ENCODE results near the gene ANKRD35.
"Not testable (repeated sequence)": the region's sequence is repeated elsewhere in the genome, so short reads cannot be mapped to it uniquely, and the experiment has no call there.

ANKRD35 gene

DNA sequence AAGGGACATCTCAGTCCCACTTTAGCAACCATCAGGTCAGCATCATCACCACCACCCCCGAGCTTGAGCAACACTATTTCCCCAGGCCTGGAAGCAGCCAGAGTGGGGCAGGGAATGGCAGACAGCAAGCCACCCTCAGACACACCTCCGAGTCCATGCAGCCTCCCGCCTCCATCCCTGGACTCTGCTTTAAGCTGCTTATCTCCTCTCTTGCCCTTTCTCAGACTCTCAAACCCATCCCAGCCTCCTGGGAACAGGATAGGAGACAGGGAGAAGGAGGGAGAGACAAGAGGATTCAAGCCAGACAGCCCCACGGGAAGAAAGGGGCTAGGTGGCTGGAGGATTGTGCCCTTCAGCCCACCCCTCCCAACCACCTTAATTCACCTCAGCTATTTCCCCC lies 28.5 kb downstream of the ANKRD35 start:
- DNase-seq (ENCODE audit: low read depth, low spot score): no peak

GRCh38 chr1:145855426-145855948 lies 30.2 kb downstream of the ANKRD35 start:
- DNase-seq (ENCODE audit: low read depth, low spot score): no peak

GRCh38 chr1:145849356-145850160 lies 36.1 kb downstream of the ANKRD35 start:
- DNase-seq (ENCODE audit: low read depth, low spot score): no peak

DNA sequence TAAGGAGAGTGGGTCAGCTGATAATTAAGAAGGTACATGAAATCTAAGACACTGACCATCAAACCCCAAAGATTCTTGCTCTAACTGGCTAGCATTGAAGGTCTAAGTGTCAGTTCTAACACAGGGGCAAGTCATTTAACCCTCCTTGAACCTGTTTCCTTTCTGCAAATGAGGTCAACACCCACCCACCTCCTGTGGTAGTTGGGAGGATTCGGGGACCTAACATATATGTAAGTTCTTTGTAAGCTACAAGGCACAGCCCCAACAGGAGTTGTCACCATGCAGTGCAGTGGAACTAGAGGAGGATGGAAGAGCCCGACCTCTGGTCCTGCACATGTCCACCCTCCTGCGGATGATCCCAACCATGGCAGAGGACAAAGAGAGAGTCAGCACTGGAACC lies 37.8 kb downstream of the ANKRD35 start:
- DNase-seq (ENCODE audit: low read depth, low spot score): no peak

- DNase-seq (ENCODE audit: low read depth, low spot score): no peak
These were observed 39.5 kb downstream of the ANKRD35 start for GRCh38 chr1:145846201-145846612.

DNA sequence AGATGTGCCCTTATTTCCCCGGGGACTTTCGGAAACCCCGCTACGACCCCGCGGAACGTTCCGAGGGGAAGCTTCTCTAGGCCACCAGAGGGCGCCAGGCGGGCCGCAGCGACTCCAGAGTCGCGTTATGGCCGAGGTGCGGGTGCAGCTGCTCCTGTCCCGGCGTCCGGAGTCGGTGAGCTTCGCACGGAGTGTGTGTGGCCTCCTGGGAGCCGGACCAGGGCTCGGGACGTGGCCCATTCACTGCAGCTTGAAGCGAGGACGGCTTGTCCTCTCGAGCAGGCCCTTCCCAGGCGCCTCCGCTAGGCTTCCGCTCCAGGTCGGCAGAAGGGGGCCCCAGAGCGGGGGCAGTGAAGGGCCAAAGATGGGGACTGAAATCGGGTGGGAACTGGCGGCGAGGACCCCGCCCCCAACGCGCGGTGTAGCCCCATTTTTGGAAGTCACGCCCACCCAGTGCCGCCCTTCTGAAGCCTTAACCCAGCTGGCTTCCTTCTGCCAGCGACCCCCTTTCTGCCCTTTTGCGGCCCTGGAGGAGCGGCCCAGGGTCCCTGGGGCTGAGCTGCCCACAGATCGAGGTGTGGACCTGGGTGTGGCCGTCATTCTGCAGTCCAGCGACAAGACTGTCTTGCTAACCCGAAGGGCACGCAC lies 40.0 kb downstream of the ANKRD35 start, which contains the start of gene NUDT17:
NUDT17 (plus strand) TSS at position 117 of the 648 bp plus-strand sequence; CDS start at position 128, 11 bp downstream.
- DNase-seq (ENCODE audit: low read depth, low spot score): no peak

DNA sequence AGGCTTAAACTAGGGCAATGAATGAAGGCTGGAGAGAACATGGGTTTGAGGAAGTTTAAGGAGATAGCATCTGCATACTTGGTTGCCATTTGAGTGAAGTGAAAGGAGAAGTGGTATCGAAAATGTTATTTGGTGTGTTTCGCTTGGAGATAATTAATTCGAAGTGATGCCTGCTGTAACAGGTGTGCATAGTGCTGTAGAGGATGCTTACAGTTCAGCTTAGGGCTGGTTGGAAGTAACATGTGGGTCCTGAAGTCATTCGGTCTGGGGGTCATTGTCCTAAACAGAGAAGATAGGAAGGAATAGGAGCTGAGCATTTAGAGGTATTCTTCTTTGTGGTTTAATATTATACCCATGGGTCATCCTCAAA lies 40.5 kb downstream of the ANKRD35 start:
- DNase-seq (ENCODE audit: low read depth, low spot score): no peak

- no peak for DNase-seq (ENCODE audit: low read depth, low spot score)
These were observed 42.6 kb downstream of the ANKRD35 start for GRCh38 chr1:145843031-145843430.

DNA sequence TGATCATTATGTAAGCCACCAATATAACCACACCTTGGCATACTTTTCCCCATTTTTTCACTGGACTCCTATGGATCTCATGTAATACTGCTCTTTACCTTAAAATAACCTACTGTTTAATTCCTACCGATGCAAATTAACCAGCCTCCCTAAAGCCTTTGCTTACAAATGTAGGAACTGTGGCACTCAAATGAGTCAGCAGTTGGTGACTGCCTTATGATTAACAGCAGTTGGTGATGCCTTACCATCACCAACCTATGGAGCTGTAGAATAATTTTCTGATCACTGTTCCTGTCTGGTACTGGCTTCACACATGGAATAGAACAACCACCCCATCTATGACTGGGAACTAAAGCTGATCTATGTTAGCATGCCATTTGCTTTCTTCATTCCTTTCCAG lies 48.0 kb downstream of the ANKRD35 start:
- DNase-seq (ENCODE audit: low read depth, low spot score): no peak

DNA sequence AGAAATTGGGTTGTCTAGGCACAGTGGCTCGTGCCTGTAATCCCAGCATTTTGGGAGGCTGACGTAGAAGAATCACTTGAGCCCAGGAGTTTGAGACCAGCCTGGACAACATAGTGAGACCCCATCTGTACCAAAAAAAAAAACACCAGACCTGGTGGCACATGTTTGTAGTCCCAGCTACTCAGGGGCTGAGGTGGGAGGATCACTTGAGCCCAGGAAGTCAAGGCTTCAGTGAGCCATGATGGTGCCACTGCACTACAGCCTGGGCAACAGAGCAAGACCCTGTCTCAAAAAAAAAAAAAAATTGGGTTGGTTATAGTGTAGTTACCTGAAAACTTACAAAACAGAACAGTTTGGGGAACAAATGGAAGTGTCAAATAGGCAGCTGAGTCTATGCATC lies 54.9 kb downstream of the ANKRD35 start:
- DNase-seq (ENCODE audit: low read depth, low spot score): not testable (repeated sequence)

DNA sequence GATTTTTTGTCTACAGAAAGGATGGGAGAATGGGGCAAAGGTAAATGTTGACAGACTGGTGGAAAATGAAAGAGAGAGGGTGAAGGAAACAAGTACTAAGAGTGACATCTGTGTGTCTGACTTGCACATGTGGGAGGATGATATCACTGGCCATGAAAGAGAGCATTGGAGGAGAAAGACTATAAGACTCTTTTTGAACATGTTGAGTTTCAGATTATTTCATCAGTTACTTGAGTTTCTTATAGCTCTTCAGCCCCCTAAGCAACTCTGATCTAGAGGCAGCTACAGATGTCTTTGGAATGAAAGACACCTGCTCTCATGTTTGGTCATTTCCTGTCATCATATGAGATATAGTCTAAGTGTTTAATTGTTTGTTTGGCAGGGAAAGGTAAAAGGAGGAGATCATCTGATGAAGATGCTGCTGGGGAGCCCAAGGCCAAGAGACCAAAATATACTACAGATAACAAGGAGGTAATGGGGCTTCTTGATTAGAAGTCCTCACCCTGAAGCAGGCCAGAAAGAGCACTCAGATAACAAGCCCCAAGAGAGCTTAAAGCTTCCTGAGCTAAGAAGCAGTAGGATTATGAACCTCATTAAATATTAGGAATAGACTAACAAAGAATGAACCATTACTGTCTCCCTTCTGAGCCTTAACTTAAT lies 57.2 kb downstream of the ANKRD35 start:
- DNase-seq (ENCODE audit: low read depth, low spot score): no peak

GRCh38 chr1:145827966-145828365 lies 57.7 kb downstream of the ANKRD35 start:
- DNase-seq (ENCODE audit: low read depth, low spot score): no peak

GRCh38 chr1:145826030-145826429 lies 59.6 kb downstream of the ANKRD35 start:
- no peak for DNase-seq (ENCODE audit: low read depth, low spot score)

GRCh38 chr1:145824499-145824842 lies 61.2 kb downstream of the ANKRD35 start:
- DNase-seq (ENCODE audit: low read depth, low spot score): no peak

GRCh38 chr1:145823565-145824498 lies 61.8 kb downstream of the ANKRD35 start, which contains the start of the genes POLR3C and RNF115:
POLR3C (plus strand) TSS chr1:145824200; CDS start chr1:145825777, 1,577 bp downstream.
RNF115 (minus strand) TSS chr1:145824095; CDS start chr1:145823873, 222 bp downstream.
- DNase-seq (ENCODE audit: low read depth, low spot score): peak; percentile 75

DNA sequence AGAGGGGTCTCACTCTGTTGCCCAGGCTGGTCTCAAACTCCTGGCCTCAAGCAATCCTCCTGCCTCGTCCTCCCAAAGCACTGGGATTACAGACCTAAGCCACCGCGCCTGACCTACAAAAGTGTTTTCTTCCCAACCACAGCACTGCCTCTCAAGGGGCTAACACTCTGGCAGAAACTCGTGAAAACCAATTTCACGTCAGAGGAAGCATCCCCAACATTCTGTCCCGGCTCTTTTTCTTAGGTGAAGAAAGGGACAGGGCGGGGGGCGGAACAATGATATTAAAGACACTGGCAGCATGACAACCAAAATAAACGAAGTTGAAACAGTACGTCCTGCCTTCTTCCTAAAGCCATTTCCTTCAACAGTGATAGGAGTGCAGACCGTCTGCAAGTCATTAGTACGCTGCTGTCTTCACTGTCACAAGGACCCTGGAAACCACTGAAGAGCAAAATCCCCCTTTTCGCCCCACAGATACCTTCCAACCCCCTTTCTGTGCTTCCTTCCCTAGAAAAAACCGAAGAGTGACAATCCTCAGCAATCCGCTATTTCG lies 62.8 kb downstream of the ANKRD35 start:
- DNase-seq (ENCODE audit: low read depth, low spot score): not testable (repeated sequence)

DNA sequence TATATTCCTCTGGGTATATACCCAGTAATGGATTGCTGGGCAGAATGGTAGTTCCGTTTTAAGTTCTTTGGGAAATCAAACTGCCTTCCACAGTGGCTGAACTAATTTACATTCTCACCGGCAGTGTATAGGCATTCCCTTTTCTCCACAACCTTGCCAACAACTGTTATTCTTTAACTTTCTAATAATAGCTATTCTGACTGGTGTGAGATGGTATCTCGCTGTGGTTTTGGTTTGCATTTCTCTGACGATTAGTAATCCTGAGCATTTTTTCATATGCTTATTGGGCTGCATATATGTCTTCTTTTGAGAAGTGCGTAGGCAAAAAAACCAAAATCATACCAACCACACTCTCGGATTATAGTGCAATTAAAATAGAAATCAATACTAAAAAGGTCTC lies 67.6 kb downstream of the ANKRD35 start:
- DNase-seq (ENCODE audit: low read depth, low spot score): not testable (repeated sequence)

All from iPS DF 19.7 (cell line).